Lower leg skin (tissue), 4 donors: ENCODE data around the gene PCK1. TPM values are rescaled to one million over a fixed set of nuclear protein-coding genes. Genes with fewer than 3 reads are reported as not detected.

Experiments
- DNase-seq, 2 donors: peaks; one replicate each; pipeline ENCODE4 v3.0.0-alpha.2; 2019; ENCODE audit warnings: low spot score in 2 of 2
- H3K4me3 ChIP-seq: fragments of 200-600 bp; sonication (generic); 2 replicates; pipeline ENCODE4 v1.5.1; 2017; ENCODE audit warnings: mild to moderate bottlenecking, low read depth; ENCODE audit not compliant: poor library complexity, severe bottlenecking
- CTCF ChIP-seq, 3 donors: fragments of 450-650 bp; IDR thresholded peaks; one replicate each; pipeline ENCODE4 v1.5.1; 2016; ENCODE audit warnings: antibody characterized with exemption in 3 of 3, mild to moderate bottlenecking in 3 of 3, moderate library complexity in 2 of 3
- POLR2A ChIP-seq, 2 donors: fragments of 450-650 bp; IDR thresholded peaks; one replicate each; pipeline ENCODE4 v1.6.1; 2016 to 2017; ENCODE audit warnings: antibody characterized with exemption in 2 of 2, mild to moderate bottlenecking in 1 of 2, moderate library complexity in 1 of 2
- WGBS, 2 donors: methylation state at CpG; one replicate each; pipeline ENCODE4 v1.1.5; 2018; 5-methylcytosine and 5-hydroxymethylcytosine counted together
- intact Hi-C: fragments of 100-400 bp; cut with DNase I; formaldehyde crosslinking; loops from one replicate; pipeline ENCODE4 v1.15.0; 2023; ENCODE audit warnings: low total_unique reads
- total RNA-seq, 4 donors: library from RNA; depleted of rRNA; stranded (reverse); fragments of >200 nt; gene quantifications; one replicate each; pipeline ENCODE4 v1.1.0, GENCODE V29; 2016

The PCK1 gene
- total RNA-seq, 4 donors from 2014 or later, result 0.12 to 11.6 (median 2.1) TPM

DNA sequence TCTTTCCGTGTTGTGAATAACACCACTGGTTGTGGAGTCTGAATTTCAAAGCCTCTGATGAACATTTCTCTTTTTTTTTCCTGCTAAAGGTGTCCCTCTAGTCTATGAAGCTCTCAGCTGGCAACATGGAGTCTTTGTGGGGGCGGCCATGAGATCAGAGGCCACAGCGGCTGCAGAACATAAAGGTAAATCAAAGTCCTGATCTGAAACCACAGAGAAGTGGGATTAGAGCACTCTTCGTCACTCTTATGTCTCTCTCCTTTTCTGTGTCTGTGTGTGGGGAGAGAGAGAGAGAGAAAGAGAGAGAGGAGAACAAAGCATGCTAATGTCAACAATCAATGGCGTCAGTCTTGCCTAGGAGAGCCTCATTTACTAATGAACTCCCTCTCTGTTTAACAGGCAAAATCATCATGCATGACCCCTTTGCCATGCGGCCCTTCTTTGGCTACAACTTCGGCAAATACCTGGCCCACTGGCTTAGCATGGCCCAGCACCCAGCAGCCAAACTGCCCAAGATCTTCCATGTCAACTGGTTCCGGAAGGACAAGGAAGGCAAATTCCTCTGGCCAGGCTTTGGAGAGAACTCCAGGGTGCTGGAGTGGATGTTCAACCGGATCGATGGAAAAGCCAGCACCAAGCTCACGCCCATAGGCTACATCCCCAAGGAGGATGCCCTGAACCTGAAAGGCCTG is 4.2 kb downstream of the PCK1 start:
- 91 to 94% methylated on average over 11 of the region's 11 CpGs for WGBS, 2 donors
- intact Hi-C loops, result no loop called here
- no peak for TF ChIP-seq CTCF (IDR thresholded peaks at IDR 0.05)
- no peak for TF ChIP-seq POLR2A (IDR thresholded peaks at IDR 0.05)
- no peak overlapping the region for H3K4me3 ChIP-seq
- DNase-seq, result no peak

DNA sequence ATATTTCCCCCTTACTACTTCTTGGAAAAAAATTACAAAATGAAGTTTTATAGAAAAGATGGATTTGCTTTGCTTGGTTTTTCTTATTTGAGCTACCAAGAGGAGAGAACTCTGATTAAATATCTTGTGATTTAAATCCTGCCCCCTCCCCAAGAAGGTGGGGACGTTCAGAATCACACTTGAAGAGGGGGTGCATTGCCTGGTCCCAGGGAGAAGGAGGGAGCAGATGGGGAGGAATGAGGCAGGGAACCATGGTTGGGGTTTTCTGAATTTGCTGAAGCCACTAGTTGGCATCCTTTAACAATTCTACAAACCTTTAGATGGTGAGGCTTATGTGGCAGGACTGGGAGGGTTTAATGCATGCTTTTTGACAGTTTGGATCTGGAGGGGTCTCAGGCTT is 5.5 kb downstream of the PCK1 start:
- WGBS, 2 donors, result 30 to 36% methylated on average over 1 of the region's 1 CpG
- DNase-seq, result no peak
- intact Hi-C loops, result no loop called here
- no peak overlapping the region for H3K4me3 ChIP-seq
- no peak for TF ChIP-seq CTCF (IDR thresholded peaks at IDR 0.05)
- TF ChIP-seq POLR2A (IDR thresholded peaks at IDR 0.05), result no peak

DNA sequence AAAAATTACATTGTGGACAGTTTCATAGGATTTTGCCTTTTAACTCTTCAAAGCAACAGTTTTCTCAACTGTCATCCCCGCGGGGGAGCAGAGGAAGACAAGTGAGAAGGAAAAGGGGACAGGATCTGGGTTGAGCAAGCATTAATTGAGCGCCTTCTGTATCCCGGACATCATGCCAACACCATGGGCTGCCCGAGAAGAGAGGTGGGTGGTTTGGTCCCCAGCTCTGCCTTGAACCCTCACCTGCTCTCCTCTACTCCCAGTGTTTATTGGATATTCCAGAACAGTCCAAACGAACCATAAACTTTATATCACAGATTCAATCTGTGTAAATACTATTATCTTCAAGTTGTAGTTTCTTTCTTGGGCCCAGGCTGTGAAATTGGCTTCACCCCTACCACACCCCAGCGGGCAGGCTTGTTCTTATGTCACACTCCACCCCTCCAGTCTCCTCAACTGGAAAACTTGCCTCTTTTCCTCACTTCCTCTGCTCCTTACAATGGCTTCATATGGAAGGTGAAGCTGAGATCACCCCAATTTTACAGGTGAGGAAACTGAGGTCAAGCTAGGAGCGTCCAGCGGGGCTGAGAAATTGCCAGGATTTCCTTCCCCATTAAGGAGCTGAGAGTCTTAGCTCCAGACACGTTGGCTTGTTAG is 6.0 kb downstream of the PCK1 start:
- H3K4me3 ChIP-seq, result no peak overlapping the region
- no peak for DNase-seq
- intact Hi-C loops, result no loop called here
- WGBS, 2 donors, result 60 to 65% methylated on average over 10 of the region's 10 CpGs
- TF ChIP-seq POLR2A (IDR thresholded peaks at IDR 0.05) (no peak), CTCF (IDR thresholded peaks at IDR 0.05) (no peak)

DNA sequence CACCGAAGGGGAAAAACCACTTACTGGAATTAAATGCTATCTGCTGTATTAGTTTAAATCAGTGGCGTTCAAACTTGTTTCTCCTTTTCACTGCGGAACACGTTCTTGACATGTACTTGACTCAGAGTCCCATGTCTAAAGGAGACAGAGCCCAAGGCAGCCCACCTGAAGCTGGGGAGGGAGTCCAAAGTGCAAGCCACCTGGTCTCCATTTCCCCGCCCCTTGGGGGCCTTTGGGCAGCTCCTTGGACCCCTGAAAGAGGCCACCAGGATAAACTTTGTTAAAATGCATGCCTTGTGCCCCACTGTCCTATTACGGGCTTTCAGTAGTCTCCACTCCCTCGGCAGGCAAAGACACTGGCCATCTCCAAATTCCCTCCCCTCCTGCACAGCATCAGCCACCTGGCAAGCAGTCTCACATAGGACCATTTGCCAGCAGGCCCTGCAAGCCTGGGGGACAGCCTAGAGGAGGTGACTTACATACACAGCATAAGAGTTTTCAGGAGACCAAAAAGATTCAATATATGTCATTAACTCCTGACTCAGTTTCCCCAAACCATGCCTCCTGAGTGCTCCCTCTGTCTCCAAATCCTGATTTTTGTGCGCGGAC is 6.7 kb downstream of the PCK1 start:
- intact Hi-C loops, result no loop called here
- WGBS, 2 donors, result 60 to 63% methylated on average over 9 of the region's 9 CpGs
- TF ChIP-seq CTCF (IDR thresholded peaks at IDR 0.05), result no peak
- no peak for TF ChIP-seq POLR2A (IDR thresholded peaks at IDR 0.05)
- H3K4me3 ChIP-seq, result no peak overlapping the region
- DNase-seq, result no peak

DNA sequence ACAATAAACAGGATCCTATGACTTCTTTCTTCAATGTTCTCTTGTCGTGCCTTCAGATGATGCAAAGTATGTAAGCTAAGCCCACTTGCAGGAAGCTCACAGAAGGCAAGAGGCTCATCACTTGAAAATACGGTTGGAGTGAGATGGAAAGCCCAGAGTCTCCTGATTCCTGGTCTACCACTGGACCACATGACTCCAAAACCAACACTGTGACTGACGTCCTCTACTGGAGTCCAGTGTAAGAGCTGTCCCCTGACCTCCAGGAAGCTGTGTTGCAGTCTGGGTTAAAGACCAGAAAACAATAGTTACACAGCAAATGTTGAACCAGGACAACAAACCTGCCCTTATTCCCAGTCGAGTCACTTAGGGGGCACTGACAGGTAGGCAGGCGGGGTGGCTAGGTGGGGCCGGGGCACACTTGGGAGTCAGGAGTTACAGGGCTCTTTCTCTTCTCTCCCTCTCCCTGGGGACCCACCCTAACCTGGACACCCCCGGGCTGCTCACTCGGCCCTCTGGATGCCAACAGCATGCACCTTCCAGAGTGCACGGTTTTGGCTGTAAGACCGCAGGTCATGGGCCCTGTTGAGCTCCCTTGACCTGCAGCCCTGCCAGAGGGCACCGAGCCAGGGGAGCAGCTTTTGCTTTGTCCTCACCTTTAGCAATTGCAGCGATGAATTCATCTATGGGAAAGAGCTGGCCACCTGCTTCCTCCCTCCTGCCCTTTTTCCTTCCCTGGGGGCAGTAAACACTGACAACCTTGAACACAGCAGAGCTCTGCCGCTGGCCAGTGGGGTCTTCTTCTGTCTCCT is 7.4 kb downstream of the PCK1 start:
- no peak for DNase-seq
- WGBS, 2 donors, result 61 to 72% methylated on average over 13 of the region's 13 CpGs
- TF ChIP-seq POLR2A (IDR thresholded peaks at IDR 0.05) (no peak), CTCF (IDR thresholded peaks at IDR 0.05) (no peak)
- H3K4me3 ChIP-seq, result no peak overlapping the region
- intact Hi-C loops, result no loop called here
